ENCODE results near the gene SLC6A19. TPM values are rescaled to one million over a fixed set of nuclear protein-coding genes. Genes with fewer than 3 reads are reported as not detected.

Gene SLC6A19
- total and polyA plus RNA-seq, 10 of the 15 experiments (the other 5 are each of a cell fraction or from before 2014, with no cell fraction given): 0.01 to 0.03 TPM; not detected in 8

Other genes with a start within 250 kb of the SLC6A19 start
- gene NKD2, start 192.8 kb upstream of the SLC6A19 start, total RNA-seq (2014; rRNA removed): not detected in 2 replicates
- gene NKD2, start 192.8 kb upstream of the SLC6A19 start, total RNA-seq (2014; rRNA removed; fragmentation: Illumina TruSeq; extraction: Trizol): not detected in 2 replicates
- gene NKD2, start 192.8 kb upstream of the SLC6A19 start, total RNA-seq (2021): 0.13 and 0.26 TPM in 2 replicates
- not detected in 2 replicates for gene NKD2, start 192.8 kb upstream of the SLC6A19 start, polyA plus RNA-seq (2011; rRNA removed)
- gene NKD2, start 192.8 kb upstream of the SLC6A19 start, polyA plus RNA-seq (2014; fragmentation: Illumina TruSeq; extraction: Trizol): not detected in 2 replicates
- not detected for gene NKD2, start 192.8 kb upstream of the SLC6A19 start, polyA plus RNA-seq (2014; fragmentation: Nextera tagmentation; extraction: Ambion mirVana)
- gene NKD2, start 192.8 kb upstream of the SLC6A19 start, polyA plus RNA-seq (2014; rRNA removed): 0.13 TPM in 1 of 2 replicates, not detected in the other
- under 1 TPM; 0.20 to 0.83 TPM for gene NKD2, start 192.8 kb upstream of the SLC6A19 start, polyA plus RNA-seq (2016; fragmentation: Nextera tagmentation; extraction: Ambion mirVana)
- 3.5 and 5.0 TPM in 2 replicates for gene SLC12A7, start 89.5 kb upstream of the SLC6A19 start, total RNA-seq (2014; rRNA removed)
- gene SLC12A7, start 89.5 kb upstream of the SLC6A19 start, total RNA-seq (2014; rRNA removed; fragmentation: Illumina TruSeq; extraction: Trizol): 2.1 and 3.0 TPM in 2 replicates
- gene SLC12A7, start 89.5 kb upstream of the SLC6A19 start, total RNA-seq (2021): 10.0 and 11.5 TPM in 2 replicates
- gene SLC12A7, start 89.5 kb upstream of the SLC6A19 start, polyA plus RNA-seq (2011; rRNA removed): 1.5 and 2.8 TPM in 2 replicates
- 0.78 and 2.9 TPM in 2 replicates for gene SLC12A7, start 89.5 kb upstream of the SLC6A19 start, polyA plus RNA-seq (2014; fragmentation: Illumina TruSeq; extraction: Trizol)
- gene SLC12A7, start 89.5 kb upstream of the SLC6A19 start, polyA plus RNA-seq (2014; fragmentation: Nextera tagmentation; extraction: Ambion mirVana): under 1 TPM; 0.10 to 0.29 TPM
- 5.0 and 7.4 TPM in 2 replicates for gene SLC12A7, start 89.5 kb upstream of the SLC6A19 start, polyA plus RNA-seq (2014; rRNA removed)
- 1 to 10 TPM; 2.3 to 3.2 TPM for gene SLC12A7, start 89.5 kb upstream of the SLC6A19 start, polyA plus RNA-seq (2016; fragmentation: Nextera tagmentation; extraction: Ambion mirVana)
- gene SLC6A18, start 23.8 kb downstream of the SLC6A19 start, total RNA-seq (2014; rRNA removed): not detected in 2 replicates
- gene SLC6A18, start 23.8 kb downstream of the SLC6A19 start, total RNA-seq (2014; rRNA removed; fragmentation: Illumina TruSeq; extraction: Trizol): not detected in 2 replicates
- not detected in 2 replicates for gene SLC6A18, start 23.8 kb downstream of the SLC6A19 start, total RNA-seq (2021)
- gene SLC6A18, start 23.8 kb downstream of the SLC6A19 start, polyA plus RNA-seq (2011; rRNA removed): not detected in 2 replicates
- gene SLC6A18, start 23.8 kb downstream of the SLC6A19 start, polyA plus RNA-seq (2014; fragmentation: Illumina TruSeq; extraction: Trizol): not detected in 2 replicates
- not detected for gene SLC6A18, start 23.8 kb downstream of the SLC6A19 start, polyA plus RNA-seq (2014; fragmentation: Nextera tagmentation; extraction: Ambion mirVana)
- not detected in 2 replicates for gene SLC6A18, start 23.8 kb downstream of the SLC6A19 start, polyA plus RNA-seq (2014; rRNA removed)
- gene SLC6A18, start 23.8 kb downstream of the SLC6A19 start, polyA plus RNA-seq (2016; fragmentation: Nextera tagmentation; extraction: Ambion mirVana): not detected
- 8.6 and 9.0 TPM in 2 replicates for gene TERT, start 93.5 kb downstream of the SLC6A19 start, total RNA-seq (2014; rRNA removed)
- 3.4 and 3.5 TPM in 2 replicates for gene TERT, start 93.5 kb downstream of the SLC6A19 start, total RNA-seq (2014; rRNA removed; fragmentation: Illumina TruSeq; extraction: Trizol)
- 14.8 and 21.5 TPM in 2 replicates for gene TERT, start 93.5 kb downstream of the SLC6A19 start, total RNA-seq (2021)
- 2.4 and 3.8 TPM in 2 replicates for gene TERT, start 93.5 kb downstream of the SLC6A19 start, polyA plus RNA-seq (2011; rRNA removed)
- 0.57 and 2.4 TPM in 2 replicates for gene TERT, start 93.5 kb downstream of the SLC6A19 start, polyA plus RNA-seq (2014; fragmentation: Illumina TruSeq; extraction: Trizol)
- under 1 TPM; 0.08 to 0.55 TPM for gene TERT, start 93.5 kb downstream of the SLC6A19 start, polyA plus RNA-seq (2014; fragmentation: Nextera tagmentation; extraction: Ambion mirVana)
- gene TERT, start 93.5 kb downstream of the SLC6A19 start, polyA plus RNA-seq (2014; rRNA removed): 17.4 and 17.8 TPM in 2 replicates
- 1 to 10 TPM; 6.1 to 6.5 TPM for gene TERT, start 93.5 kb downstream of the SLC6A19 start, polyA plus RNA-seq (2016; fragmentation: Nextera tagmentation; extraction: Ambion mirVana)
- gene CLPTM1L, start 143.5 kb downstream of the SLC6A19 start, total RNA-seq (2014; rRNA removed): 266 and 278 TPM in 2 replicates
- 142 and 171 TPM in 2 replicates for gene CLPTM1L, start 143.5 kb downstream of the SLC6A19 start, total RNA-seq (2014; rRNA removed; fragmentation: Illumina TruSeq; extraction: Trizol)
- 140 and 147 TPM in 2 replicates for gene CLPTM1L, start 143.5 kb downstream of the SLC6A19 start, total RNA-seq (2021)
- gene CLPTM1L, start 143.5 kb downstream of the SLC6A19 start, polyA plus RNA-seq (2011; rRNA removed): 80.8 and 124 TPM in 2 replicates
- gene CLPTM1L, start 143.5 kb downstream of the SLC6A19 start, polyA plus RNA-seq (2014; fragmentation: Illumina TruSeq; extraction: Trizol): 87.8 and 163 TPM in 2 replicates
- gene CLPTM1L, start 143.5 kb downstream of the SLC6A19 start, polyA plus RNA-seq (2014; fragmentation: Nextera tagmentation; extraction: Ambion mirVana): 10 to 100 TPM in 1 of 2 experiments, 1 to 10 TPM in 1; 2.9 to 22.8 TPM
- 195 and 219 TPM in 2 replicates for gene CLPTM1L, start 143.5 kb downstream of the SLC6A19 start, polyA plus RNA-seq (2014; rRNA removed)
- 10 to 100 TPM; 34.2 to 39.9 TPM for gene CLPTM1L, start 143.5 kb downstream of the SLC6A19 start, polyA plus RNA-seq (2016; fragmentation: Nextera tagmentation; extraction: Ambion mirVana)
- not detected in 2 replicates for gene SLC6A3, start 243.8 kb downstream of the SLC6A19 start, total RNA-seq (2014; rRNA removed)
- not detected in 2 replicates for gene SLC6A3, start 243.8 kb downstream of the SLC6A19 start, total RNA-seq (2014; rRNA removed; fragmentation: Illumina TruSeq; extraction: Trizol)
- not detected in 2 replicates for gene SLC6A3, start 243.8 kb downstream of the SLC6A19 start, total RNA-seq (2021)
- 0.01 TPM in 1 of 2 replicates, not detected in the other for gene SLC6A3, start 243.8 kb downstream of the SLC6A19 start, polyA plus RNA-seq (2011; rRNA removed)
- not detected in 2 replicates for gene SLC6A3, start 243.8 kb downstream of the SLC6A19 start, polyA plus RNA-seq (2014; fragmentation: Illumina TruSeq; extraction: Trizol)
- gene SLC6A3, start 243.8 kb downstream of the SLC6A19 start, polyA plus RNA-seq (2014; fragmentation: Nextera tagmentation; extraction: Ambion mirVana): not detected
- gene SLC6A3, start 243.8 kb downstream of the SLC6A19 start, polyA plus RNA-seq (2014; rRNA removed): not detected in 2 replicates
- not detected for gene SLC6A3, start 243.8 kb downstream of the SLC6A19 start, polyA plus RNA-seq (2016; fragmentation: Nextera tagmentation; extraction: Ambion mirVana)

All from GM12878 (cell line).